ENCODE measurements around the gene IRF2. TPM values are rescaled to one million over a fixed set of nuclear protein-coding genes. Genes with fewer than 3 reads are reported as not detected.

IRF2 gene
- total RNA-seq, 3 donors from 2014 or later (not counting 1 experiment from before 2014, with no cell fraction given) = 50.6 to 68.5 (median 59.8) TPM

DNA sequence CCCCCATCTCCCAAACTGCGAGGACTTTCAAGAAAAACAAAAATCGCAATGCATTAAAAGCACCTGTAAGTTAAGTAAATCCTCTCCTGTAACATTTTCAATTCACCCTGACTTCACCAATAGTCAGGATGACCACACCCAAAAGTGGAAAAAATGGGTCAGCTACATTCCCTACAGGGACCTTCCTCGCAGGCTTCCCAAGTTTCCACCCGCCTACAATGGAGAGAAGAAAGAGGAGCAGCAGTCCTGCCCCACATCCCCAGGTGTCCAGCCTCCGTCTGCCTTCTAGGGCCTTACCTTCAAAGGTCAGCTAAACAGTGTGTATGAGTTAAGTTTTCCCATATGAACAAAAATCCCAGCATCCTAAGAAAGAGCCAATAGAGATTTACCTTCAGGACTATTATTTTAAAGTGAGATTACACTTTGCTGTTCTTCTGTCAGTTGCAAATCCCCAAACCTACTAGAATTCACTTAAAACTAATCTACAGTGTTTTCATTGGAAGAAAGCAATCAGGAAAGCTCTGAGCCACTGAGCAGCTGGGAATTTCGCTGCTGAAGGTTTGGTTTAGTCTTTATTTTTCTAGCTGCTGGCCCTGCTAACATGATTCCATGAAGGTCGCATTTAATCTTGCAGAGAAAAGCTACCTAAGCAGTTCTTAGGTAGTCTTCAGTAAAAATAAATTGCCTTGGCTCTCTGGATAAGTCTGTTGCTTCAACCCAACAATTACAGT is 12.5 kb downstream of the IRF2 start:
- Mint-ChIP-seq H3K36me3 (no peaks in the 10 kb centered on the region), H3K4me1 (peaks cover 75 to 83% of the 10 kb centered on the region in 2 donors), H3K4me3 (peak overlapping the region; percentile 22), H3K27ac (peak overlapping the region; percentile 65 to 82), H3K27me3 (ENCODE audit: low read depth in 2 of 2) (no peaks in the 10 kb centered on the region), H3K9me3 (no peaks in the 10 kb centered on the region)
- Histone ChIP-seq H3K27me3 (ENCODE audit: control insufficient read depth, insufficient read depth, low read length) (no peaks in the 10 kb centered on the region), H3K4me3 (ENCODE audit: low read length) (no peak overlapping the region), H3K27ac (ENCODE audit: low read length) (no peak overlapping the region), H3K36me3 (ENCODE audit: control insufficient read depth, insufficient read depth, low read length) (peaks cover 2% of the 10 kb centered on the region), H3K9me3 (ENCODE audit: control insufficient read depth, insufficient read depth, low read length) (no peaks in the 10 kb centered on the region), H3K4me1 (ENCODE audit: control insufficient read depth, insufficient read depth, low read length) (peaks cover 17% of the 10 kb centered on the region)
- DNase-seq = no peak
- 82% methylated on average over 6 of the region's 7 CpGs for WGBS (ENCODE audit: insufficient coverage)
- intact Hi-C loops (cut with micrococcal nuclease) = no loop called here
- TF ChIP-seq, protein P1, sequence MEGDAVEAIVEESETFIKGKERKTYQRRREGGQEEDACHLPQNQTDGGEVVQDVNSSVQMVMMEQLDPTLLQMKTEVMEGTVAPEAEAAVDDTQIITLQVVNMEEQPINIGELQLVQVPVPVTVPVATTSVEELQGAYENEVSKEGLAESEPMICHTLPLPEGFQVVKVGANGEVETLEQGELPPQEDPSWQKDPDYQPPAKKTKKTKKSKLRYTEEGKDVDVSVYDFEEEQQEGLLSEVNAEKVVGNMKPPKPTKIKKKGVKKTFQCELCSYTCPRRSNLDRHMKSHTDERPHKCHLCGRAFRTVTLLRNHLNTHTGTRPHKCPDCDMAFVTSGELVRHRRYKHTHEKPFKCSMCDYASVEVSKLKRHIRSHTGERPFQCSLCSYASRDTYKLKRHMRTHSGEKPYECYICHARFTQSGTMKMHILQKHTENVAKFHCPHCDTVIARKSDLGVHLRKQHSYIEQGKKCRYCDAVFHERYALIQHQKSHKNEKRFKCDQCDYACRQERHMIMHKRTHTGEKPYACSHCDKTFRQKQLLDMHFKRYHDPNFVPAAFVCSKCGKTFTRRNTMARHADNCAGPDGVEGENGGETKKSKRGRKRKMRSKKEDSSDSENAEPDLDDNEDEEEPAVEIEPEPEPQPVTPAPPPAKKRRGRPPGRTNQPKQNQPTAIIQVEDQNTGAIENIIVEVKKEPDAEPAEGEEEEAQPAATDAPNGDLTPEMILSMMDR (IDR thresholded peaks at IDR 0.05) = no peak
- ATAC-seq = no peak

DNA sequence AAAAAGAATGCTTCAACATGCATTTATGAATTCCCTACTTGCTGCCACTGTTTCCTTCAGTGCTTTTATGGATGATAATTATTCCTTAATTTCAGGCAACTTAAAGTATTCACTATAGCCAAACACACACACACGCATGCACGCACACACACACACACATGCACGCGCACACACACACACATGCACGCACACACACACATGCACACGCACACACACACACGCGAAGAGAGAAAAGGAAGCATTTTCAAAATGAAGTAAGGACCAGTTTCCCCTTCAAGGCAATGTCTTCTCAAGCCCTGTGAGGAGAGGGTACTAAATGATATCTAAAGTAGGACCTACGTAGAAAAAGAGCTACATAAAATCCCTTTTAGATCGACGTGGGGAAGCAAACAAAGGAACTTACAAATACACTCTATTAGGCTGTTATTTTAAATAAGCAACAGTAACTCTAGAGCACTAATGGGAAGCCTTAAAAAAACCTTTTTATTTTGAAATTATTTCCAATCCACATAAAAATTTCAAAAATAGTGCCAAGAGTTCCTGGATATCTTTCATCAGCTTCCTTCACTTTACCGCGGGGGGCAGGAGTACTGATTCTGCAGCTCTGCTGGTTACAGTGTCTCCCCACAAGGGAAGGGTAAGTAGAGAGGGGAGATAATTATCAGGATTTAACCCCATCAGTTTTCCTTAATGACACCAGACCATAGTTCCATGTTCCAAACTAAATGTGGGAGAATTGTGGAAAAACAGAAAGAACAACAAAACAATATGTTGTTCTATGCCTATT is 13.7 kb downstream of the IRF2 start:
- Histone ChIP-seq H3K36me3 (ENCODE audit: control insufficient read depth, insufficient read depth, low read length) (peaks cover 8% of the 10 kb centered on the region), H3K4me3 (ENCODE audit: low read length) (no peak overlapping the region), H3K9me3 (ENCODE audit: control insufficient read depth, insufficient read depth, low read length) (no peaks in the 10 kb centered on the region), H3K4me1 (ENCODE audit: control insufficient read depth, insufficient read depth, low read length) (peaks cover 23% of the 10 kb centered on the region), H3K27ac (ENCODE audit: low read length) (no peak overlapping the region), H3K27me3 (ENCODE audit: control insufficient read depth, insufficient read depth, low read length) (no peaks in the 10 kb centered on the region)
- DNase-seq (peak in 1 of 2 donors; percentile 27), ATAC-seq (peak in 2 of 3 donors; percentile 50 to 54)
- no peaks in the 10 kb centered on the region for H3K9me3 Mint-ChIP-seq
- intact Hi-C loops (cut with micrococcal nuclease) = no loop called here
- H3K36me3 Mint-ChIP-seq = no peaks in the 10 kb centered on the region
- peaks cover 76 to 79% of the 10 kb centered on the region in 2 donors for H3K4me1 Mint-ChIP-seq
- H3K4me3 Mint-ChIP-seq = peak overlapping the region; percentile 51
- 65% methylated on average over 6 of the region's 13 CpGs for WGBS (ENCODE audit: insufficient coverage)
- peak overlapping the region; percentile 65 to 82 for H3K27ac Mint-ChIP-seq
- no peaks in the 10 kb centered on the region for H3K27me3 Mint-ChIP-seq (ENCODE audit: low read depth in 2 of 2)
- TF ChIP-seq, protein P1 (IDR thresholded peaks at IDR 0.05) = no peak

DNA sequence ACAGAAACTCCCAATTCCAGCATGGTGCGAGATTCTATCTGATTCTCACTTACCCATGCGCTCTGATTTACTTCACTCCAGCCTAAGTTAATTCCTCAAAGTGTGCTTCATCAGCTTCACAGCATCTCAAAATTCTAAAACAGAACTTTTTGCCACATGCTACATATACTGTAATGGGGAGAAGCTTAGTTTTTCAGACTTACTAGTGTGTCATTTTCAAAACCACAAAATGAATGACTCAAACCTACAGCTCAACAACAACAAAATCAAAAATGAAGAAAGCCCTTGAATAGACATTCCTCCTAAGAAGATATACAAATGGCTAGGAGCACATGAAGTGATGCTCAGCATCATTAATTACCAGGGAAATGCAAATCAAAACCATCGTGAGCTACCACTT is 14.9 kb downstream of the IRF2 start:
- WGBS (ENCODE audit: insufficient coverage) = 73% methylated on average over 2 of the region's 3 CpGs
- peak overlapping the region; percentile 65 to 82 for H3K27ac Mint-ChIP-seq
- peaks cover 23% of the 10 kb centered on the region for H3K4me1 ChIP-seq (ENCODE audit: control insufficient read depth, insufficient read depth, low read length)

More for the DNA sequence above, 14.9 kb downstream of the IRF2 start:
- no peaks in the 10 kb centered on the region for H3K9me3 ChIP-seq (ENCODE audit: control insufficient read depth, insufficient read depth, low read length)
- no peak overlapping the region for H3K4me3 Mint-ChIP-seq
- TF ChIP-seq, protein P1 (IDR thresholded peaks at IDR 0.05) = no peak
- H3K27me3 Mint-ChIP-seq (ENCODE audit: low read depth in 2 of 2) = no peaks in the 10 kb centered on the region
- peaks cover 79 to 80% of the 10 kb centered on the region in 2 donors for H3K4me1 Mint-ChIP-seq
- H3K36me3 ChIP-seq (ENCODE audit: control insufficient read depth, insufficient read depth, low read length) = peaks cover 7% of the 10 kb centered on the region
- H3K27ac ChIP-seq (ENCODE audit: low read length) = no peak overlapping the region
- ATAC-seq (peak in 1 of 3 donors; percentile 72), DNase-seq (no peak)
- H3K36me3 Mint-ChIP-seq = no peaks in the 10 kb centered on the region
- no peak overlapping the region for H3K4me3 ChIP-seq (ENCODE audit: low read length)
- H3K9me3 Mint-ChIP-seq = no peaks in the 10 kb centered on the region
- intact Hi-C loops (cut with micrococcal nuclease) = no loop called here
- H3K27me3 ChIP-seq (ENCODE audit: control insufficient read depth, insufficient read depth, low read length) = no peaks in the 10 kb centered on the region
